GM23338 (cell line): ENCODE measurements around the gene DNAJA3.

Source experiments
- CREB1 ChIP-seq: fragments of 250-450 bp; sonication (Bioruptor Pico); IDR thresholded peaks from 2 replicates; pipeline ENCODE4 v1.5.0; 2020; ENCODE audit warnings: low read depth, mild to moderate bottlenecking, moderate library complexity
- CTCF ChIP-seq, 2 experiments: fragments of 200-600 bp in 1 of 2; sonication (generic) in 1 of 2; conservative IDR thresholded peaks; 2 replicates each; pipeline versions ENCODE4 v1.5.1 to v1.6.1; 2016 to 2017; ENCODE audit warnings: antibody characterized with exemption in 2 of 2, low read depth in 2 of 2, mild to moderate bottlenecking in 2 of 2, moderate library complexity in 1 of 2
- EZH2 ChIP-seq: fragments of 200-600 bp; sonication (generic); IDR thresholded peaks from one replicate; pipeline ENCODE4 v1.8.0; 2017; ENCODE audit warnings: antibody characterized with exemption, mild to moderate bottlenecking, low read depth; ENCODE audit not compliant: unreplicated experiment
- EZH2phosphoT487 ChIP-seq: fragments of 200-600 bp; sonication (generic); IDR thresholded peaks from one replicate; pipeline ENCODE4 v1.8.1; 2018; ENCODE audit warnings: antibody characterized with exemption; ENCODE audit not compliant: unreplicated experiment
- POLR2AphosphoS5 ChIP-seq: IDR thresholded peaks from 2 replicates; pipeline ENCODE4 v1.6.1; 2016; ENCODE audit warnings: antibody characterized with exemption, low read depth
- REST ChIP-seq: IDR thresholded peaks from one replicate; pipeline ENCODE4 v1.6.1; 2018; ENCODE audit warnings: antibody characterized with exemption; ENCODE audit not compliant: unreplicated experiment

- no peak for TF ChIP-seq CTCF (conservative IDR thresholded peaks at IDR 0.05; ENCODE audit: low read depth in 2 of 2)
- TF ChIP-seq EZH2: no peak
- TF ChIP-seq POLR2AphosphoS5: no peak; the same call in 1 of the 2 replicates
- no peak for TF ChIP-seq EZH2phosphoT487
- TF ChIP-seq REST: no peak
- TF ChIP-seq CREB1 (CRISPR knock-in tag): no peak
Observed at GRCh38 chr16:4416200-4417032, 9.3 kb upstream of the DNAJA3 start, which contains the start of gene CORO7.
